Panc1 (cell line): ENCODE results near the gene KLK12. TPM values are rescaled to one million over a fixed set of nuclear protein-coding genes. Genes with fewer than 3 reads are reported as not detected.

Experiments
- ATAC-seq: fragments of 200-7000 bp; cut with Tn5 transposase; 2 replicates; pipeline ENCODE4 v1.9.1; 2020; ENCODE audit warnings: mild to moderate bottlenecking, moderate library complexity
- BruUV-seq: library from RNA; stranded (reverse); fragments of 400-500 nt; replicated peaks from 2 replicates; lab custom pipeline; 2021; lab: Mats Ljungman, UMichigan
- CTCF ChIA-PET: fragments of 300-600 bp; sonication (Branson Sonifier 250); formaldehyde crosslinking; loops from one replicate; lab custom pipeline; 2022; ENCODE audit warnings: antibody characterized with exemption; lab: Charles Lee
- POLR2A ChIA-PET: fragments of 300-600 bp; sonication (Branson Sonifier 250); formaldehyde crosslinking; loops from one replicate; lab custom pipeline; 2022; ENCODE audit warnings: antibody characterized with exemption; lab: Charles Lee
- DNase-seq: peaks from one replicate; pipeline ENCODE4 v3.0.0-alpha.2; 2010; ENCODE audit warnings: low read depth, low spot score
- H3K27ac ChIP-seq: 2 replicates; pipeline ENCODE4 v1.5.1; 2011; ENCODE audit warnings: mild to moderate bottlenecking, low read length, inconsistent platforms
- H3K27me3 ChIP-seq: fragments of 200-500 bp; sonication (Bioruptor generic); 2 replicates; pipeline ENCODE4 v1.6.0; 2014; ENCODE audit warnings: low read length, inconsistent platforms; ENCODE audit not compliant: control insufficient read depth, insufficient read depth
- H3K36me3 ChIP-seq: fragments of 200-500 bp; sonication (Bioruptor generic); 2 replicates; pipeline ENCODE4 v1.5.1; 2014; ENCODE audit warnings: inconsistent platforms, mild to moderate bottlenecking, low read length, moderate library complexity; ENCODE audit not compliant: control insufficient read depth, insufficient read depth
- H3K4me1 ChIP-seq: 2 replicates; pipeline ENCODE4 v1.5.1; 2011; ENCODE audit warnings: inconsistent platforms, mild to moderate bottlenecking, low read length, moderate library complexity; ENCODE audit not compliant: control insufficient read depth, insufficient read depth
- H3K4me3 ChIP-seq, 2 experiments: 2 replicates each; pipeline ENCODE4 v1.5.1; 2011 to 2012; ENCODE audit warnings: low read depth in 2 of 2, low read length in 2 of 2, mild to moderate bottlenecking in 2 of 2, inconsistent platforms in 1 of 2, moderate library complexity in 1 of 2
- H3K9me3 ChIP-seq: fragments of 200-500 bp; sonication (Bioruptor generic); 2 replicates; pipeline ENCODE4 v1.5.1; 2014; ENCODE audit warnings: low read depth, mild to moderate bottlenecking, inconsistent platforms, low read length, moderate library complexity; ENCODE audit not compliant: control insufficient read depth, insufficient read depth
- CTCF ChIP-seq: fragments of 450-650 bp; IDR thresholded peaks from 2 replicates; pipeline ENCODE4 v1.5.1; 2017; ENCODE audit warnings: mild to moderate bottlenecking
- POLR2AphosphoS5 ChIP-seq: IDR thresholded peaks from 2 replicates; pipeline ENCODE4 v1.6.1; 2012; ENCODE audit warnings: mild to moderate bottlenecking, low read depth, low read length, moderate library complexity
- REST ChIP-seq, 2 experiments: IDR thresholded peaks; 2 replicates each; pipeline ENCODE4 v1.6.1; 2011 to 2012; ENCODE audit warnings: low read depth in 2 of 2, control low read depth in 1 of 2, low read length in 1 of 2, mild to moderate bottlenecking in 1 of 2, moderate library complexity in 1 of 2; ENCODE audit not compliant: insufficient read depth in 1 of 2
- TCF7L2 ChIP-seq: IDR thresholded peaks from 2 replicates; pipeline ENCODE4 v1.6.1; 2011; ENCODE audit warnings: mild to moderate bottlenecking, low read depth, low read length, inconsistent platforms
- in situ Hi-C: cut with HindIII; loops from 2 replicates; pipeline ENCODE4 v1.10.0; 2016; ENCODE audit warnings: low sequenced_read_pairs, low pct_unique_long_range_greater_than_20kb
- intact Hi-C: fragments of 100-400 bp; cut with micrococcal nuclease; formaldehyde crosslinking; loops from one replicate; pipeline ENCODE4 v1.10.0; 2022; ENCODE audit not compliant: unreplicated experiment
- total RNA-seq: library from RNA; stranded (reverse); gene quantifications from one replicate; pipeline ENCODE4 v1.2.1, GENCODE V29; 2021; ENCODE audit not compliant: unreplicated experiment

The KLK12 gene
- total RNA-seq, 1 experiment from 2014 or later: not detected

- no TSS peak for BruUV-seq
- DNase-seq: no peak
- CTCF ChIA-PET: interaction anchor here (0.5 to 2.3 kb wide), 3 partner anchors 70 to 174 kb away, joined by 3 to 15 read pairs (median 4); no protein-coding TSS in a partner anchor
Observed at GRCh38 chr19:51016798-51017683, 17.8 kb downstream of the KLK12 start.

More at GRCh38 chr19:51016798-51017683, 17.8 kb downstream of the KLK12 start:
- Histone ChIP-seq H3K9me3 (no peaks in the 10 kb centered on the region), H3K4me1 (peaks cover 3% of the 10 kb centered on the region), H3K27ac (no peak overlapping the region), H3K27me3 (peaks cover 2% of the 10 kb centered on the region; the same call in 1 of the 2 replicates), H3K36me3 (no peaks in the 10 kb centered on the region; the same call in 1 of the 2 replicates), H3K4me3 (peak overlapping the region; percentile 33 to 53)
- POLR2A ChIA-PET: no interaction called here
- ATAC-seq: peak; percentile 85
- in situ Hi-C loops (no loop called here), intact Hi-C loops (no loop called here)
- TF ChIP-seq REST (IDR thresholded peaks at IDR 0.05; ENCODE audit: insufficient read depth in 1 of 2, low read depth in 2 of 2, low read length in 1 of 2): no peak
- TF ChIP-seq CTCF: peak; percentile 89
- TF ChIP-seq POLR2AphosphoS5: no peak
- TF ChIP-seq TCF7L2: no peak
